T-helper 2 cell treated with Interferon-gamma antibody and Interleukin-4, amounts not matched to agents 5 μg/mL and 100 μg/mL, for 36 hours (primary cell): ENCODE measurements around the gene SULT2B1.
A peak's percentile ranks its signal among the peaks of the same experiment; 100 is the strongest.

Experiments
- DNase-seq: peaks from one replicate; pipeline ENCODE4 v3.0.0; 2021; ENCODE audit warnings: low spot score
- H3K27ac Mint-ChIP-seq: one replicate; pipeline ENCODE4 v1.8.0; 2021; ENCODE audit warnings: mild to moderate bottlenecking, mixed read lengths
- H3K27me3 Mint-ChIP-seq: one replicate; pipeline ENCODE4 v1.8.0; 2021; ENCODE audit warnings: low read depth, mixed read lengths
- H3K36me3 Mint-ChIP-seq: one replicate; pipeline ENCODE4 v1.8.0; 2021; ENCODE audit warnings: low read depth, mixed read lengths
- H3K4me1 Mint-ChIP-seq: one replicate; pipeline ENCODE4 v1.8.0; 2021; ENCODE audit warnings: low read depth, mixed read lengths
- H3K4me3 Mint-ChIP-seq: one replicate; pipeline ENCODE4 v1.8.0; 2022; ENCODE audit warnings: mild to moderate bottlenecking, moderate library complexity, mixed read lengths
- H3K9me3 Mint-ChIP-seq: one replicate; pipeline ENCODE4 v1.8.0; 2021; ENCODE audit warnings: mixed read lengths

Gene SULT2B1

GRCh38 chr19:48632692-48633147, 80.7 kb downstream of the SULT2B1 start:
- H3K27me3 Mint-ChIP-seq = no peaks in the 10 kb centered on the region
- H3K4me1 Mint-ChIP-seq = peaks cover 22% of the 10 kb centered on the region
- no peak overlapping the region for H3K4me3 Mint-ChIP-seq

GRCh38 chr19:48633148-48634035, 81.4 kb downstream of the SULT2B1 start:
- Mint-ChIP-seq H3K27ac (peak overlapping the region; percentile 26), H3K4me3 (peak overlapping the region; percentile 79), H3K27me3 (no peaks in the 10 kb centered on the region), H3K4me1 (peaks cover 27% of the 10 kb centered on the region), H3K36me3 (peaks cover 14% of the 10 kb centered on the region), H3K9me3 (peaks cover 2% of the 10 kb centered on the region)
- no peak for DNase-seq

More at GRCh38 chr19:48632692-48633147, 80.7 kb downstream of the SULT2B1 start:
- Mint-ChIP-seq H3K27ac (no peak overlapping the region), H3K9me3 (no peaks in the 10 kb centered on the region), H3K36me3 (peaks cover 14% of the 10 kb centered on the region)
- no peak for DNase-seq

GRCh38 chr19:48634036-48634342, 82.0 kb downstream of the SULT2B1 start:
- peaks cover 5% of the 10 kb centered on the region for H3K9me3 Mint-ChIP-seq
- peak overlapping the region; percentile 79 for H3K4me3 Mint-ChIP-seq
- H3K27me3 Mint-ChIP-seq = no peaks in the 10 kb centered on the region
- peaks cover 11% of the 10 kb centered on the region for H3K36me3 Mint-ChIP-seq
- DNase-seq = no peak
- peak overlapping the region; percentile 85 for H3K27ac Mint-ChIP-seq
- H3K4me1 Mint-ChIP-seq = peaks cover 30% of the 10 kb centered on the region

GRCh38 chr19:48634424-48635262, 82.7 kb downstream of the SULT2B1 start:
- DNase-seq = peak; percentile 90
- Mint-ChIP-seq H3K27me3 (no peaks in the 10 kb centered on the region), H3K4me1 (peaks cover 30% of the 10 kb centered on the region), H3K4me3 (peak overlapping the region; percentile 79), H3K9me3 (peaks cover 5% of the 10 kb centered on the region), H3K36me3 (peaks cover 9% of the 10 kb centered on the region), H3K27ac (peak overlapping the region; percentile 85)

- H3K9me3 Mint-ChIP-seq = peaks cover 5% of the 10 kb centered on the region
- peak overlapping the region; percentile 95 for H3K27ac Mint-ChIP-seq
- peak overlapping the region; percentile 85 for H3K4me3 Mint-ChIP-seq
- peak; percentile 79 for DNase-seq
- peaks cover 4% of the 10 kb centered on the region for H3K36me3 Mint-ChIP-seq
- H3K27me3 Mint-ChIP-seq = no peaks in the 10 kb centered on the region
- H3K4me1 Mint-ChIP-seq = peaks cover 30% of the 10 kb centered on the region
These were observed 83.4 kb downstream of the SULT2B1 start for GRCh38 chr19:48635263-48635965.

- peaks cover 5% of the 10 kb centered on the region for H3K9me3 Mint-ChIP-seq
- H3K4me1 Mint-ChIP-seq = peaks cover 30% of the 10 kb centered on the region
- peak overlapping the region; percentile 85 for H3K4me3 Mint-ChIP-seq
- DNase-seq = no peak
- H3K27ac Mint-ChIP-seq = peak overlapping the region; percentile 95
- no peaks in the 10 kb centered on the region for H3K36me3 Mint-ChIP-seq
- H3K27me3 Mint-ChIP-seq = no peaks in the 10 kb centered on the region
These were observed 84.2 kb downstream of the SULT2B1 start for GRCh38 chr19:48635966-48636858.

- Mint-ChIP-seq H3K36me3 (no peaks in the 10 kb centered on the region), H3K27ac (peak within 1 kb of the TSS; percentile 100), H3K4me1 (peaks cover 32% of the 10 kb centered on the region), H3K9me3 (peaks cover 5% of the 10 kb centered on the region), H3K27me3 (no peaks in the 10 kb centered on the region), H3K4me3 (peak within 1 kb of the TSS; percentile 85)
- DNase-seq = no peak
These were observed 85.0 kb downstream of the SULT2B1 start, which contains the start of gene DBP for GRCh38 chr19:48636859-48637448. TSS of gene DBP (minus strand) at chr19:48637379. CDS start at chr19:48636994, 385 bp downstream.

GRCh38 chr19:48637449-48637947, 85.5 kb downstream of the SULT2B1 start:
- peaks cover 32% of the 10 kb centered on the region for H3K4me1 Mint-ChIP-seq

GRCh38 chr19:48637948-48638830, 86.2 kb downstream of the SULT2B1 start:
- Mint-ChIP-seq H3K4me3 (peak overlapping the region; percentile 85), H3K36me3 (no peaks in the 10 kb centered on the region), H3K4me1 (peaks cover 32% of the 10 kb centered on the region), H3K9me3 (peaks cover 5% of the 10 kb centered on the region), H3K27ac (peak overlapping the region; percentile 100), H3K27me3 (no peaks in the 10 kb centered on the region)
- DNase-seq = peak; percentile 73

More at GRCh38 chr19:48637449-48637947, 85.5 kb downstream of the SULT2B1 start:
- Mint-ChIP-seq H3K9me3 (peaks cover 5% of the 10 kb centered on the region), H3K27me3 (no peaks in the 10 kb centered on the region), H3K27ac (peak overlapping the region; percentile 100), H3K4me3 (peak overlapping the region; percentile 85), H3K36me3 (no peaks in the 10 kb centered on the region)
- peak; percentile 98 for DNase-seq

GRCh38 chr19:48638831-48639381, 86.9 kb downstream of the SULT2B1 start:
- no peak for DNase-seq
- H3K4me3 Mint-ChIP-seq = peak overlapping the region; percentile 85
- H3K27ac Mint-ChIP-seq = peak overlapping the region; percentile 100
- H3K9me3 Mint-ChIP-seq = peaks cover 5% of the 10 kb centered on the region
- H3K4me1 Mint-ChIP-seq = peaks cover 28% of the 10 kb centered on the region
- no peaks in the 10 kb centered on the region for H3K27me3 Mint-ChIP-seq
- H3K36me3 Mint-ChIP-seq = no peaks in the 10 kb centered on the region

- Mint-ChIP-seq H3K4me3 (no peak overlapping the region), H3K36me3 (no peaks in the 10 kb centered on the region), H3K27ac (no peak overlapping the region), H3K4me1 (peaks cover 28% of the 10 kb centered on the region), H3K27me3 (no peaks in the 10 kb centered on the region), H3K9me3 (peaks cover 5% of the 10 kb centered on the region)
- DNase-seq = no peak
These were observed 87.8 kb downstream of the SULT2B1 start for GRCh38 chr19:48639483-48640375.
